GM12872 (cell line): ENCODE data around the gene ABCA4.
A peak's percentile ranks its signal among the peaks of the same experiment; 100 is the strongest.

Experiments
- CTCF ChIP-seq: IDR thresholded peaks from 3 replicates; pipeline ENCODE4 v1.5.1; 2011; ENCODE audit warnings: low read depth, mild to moderate bottlenecking, low read length, moderate library complexity; ENCODE audit not compliant: insufficient read depth

The ABCA4 gene

GRCh38 chr1:93989601-93990000 is 131.3 kb downstream of the ABCA4 start:
- no peak for TF ChIP-seq CTCF

GRCh38 chr1:93988634-93989350 is 132.2 kb downstream of the ABCA4 start:
- no peak for TF ChIP-seq CTCF

GRCh38 chr1:93981274-93981667 is 139.7 kb downstream of the ABCA4 start:
- TF ChIP-seq CTCF = no peak

GRCh38 chr1:93980320-93981273 is 140.4 kb downstream of the ABCA4 start:
- peak; percentile 53 for TF ChIP-seq CTCF

GRCh38 chr1:93979718-93980319 is 141.1 kb downstream of the ABCA4 start:
- TF ChIP-seq CTCF = no peak

- no peak for TF ChIP-seq CTCF
These were observed 141.8 kb downstream of the ABCA4 start for GRCh38 chr1:93979040-93979717.

- TF ChIP-seq CTCF = no peak
These were observed 143.4 kb downstream of the ABCA4 start for GRCh38 chr1:93977598-93977945.
